B cell (primary cell): ENCODE results near the gene FIZ1. TPM values are rescaled to one million over a fixed set of nuclear protein-coding genes. Genes with fewer than 3 reads are reported as not detected.

ENCODE experiments used
- ATAC-seq: fragments of 200-7000 bp; cut with Tn5 transposase; one replicate; pipeline ENCODE4 v1.10.0; 2021; ENCODE audit warnings: low read depth, mild to moderate bottlenecking, moderate number of reproducible peaks, moderate library complexity
- CTCF ChIA-PET: fragments of 350-600 bp; sonication (Branson Sonifier 250); formaldehyde crosslinking; loops from one replicate; lab custom pipeline; 2021; ENCODE audit warnings: antibody characterized with exemption, inconsistent platforms; lab: Charles Lee
- POLR2A ChIA-PET: fragments of 350-600 bp; sonication (Branson Sonifier 250); formaldehyde crosslinking; loops from one replicate; lab custom pipeline; 2021; ENCODE audit warnings: antibody characterized with exemption; lab: Charles Lee
- DNase-seq: peaks from one replicate; pipeline ENCODE4 v3.0.0; 2013
- H2AFZ ChIP-seq: 2 replicates; pipeline ENCODE4 v1.6.1; 2012; ENCODE audit warnings: mild to moderate bottlenecking, low read depth, low read length; ENCODE audit not compliant: insufficient read depth, poor library complexity, severe bottlenecking
- H3K27ac ChIP-seq, 2 donors: 1 replicate in 1 of 2; 2 replicates in 1 of 2; pipeline ENCODE4 v1.5.1; 2012 to 2013; ENCODE audit warnings: low read length in 2 of 2, mild to moderate bottlenecking in 2 of 2, moderate library complexity in 1 of 2
- H3K27me3 ChIP-seq, 4 experiments: fragments of 200-600 bp in 1 of 4; sonication (generic) in 1 of 4; replicated peaks in 1 of 4; 1 replicate in 2 of 4; 2 replicates in 2 of 4; pipeline versions ENCODE4 v1.6.1 to v1.7.0; 2013 to 2016; ENCODE audit warnings: low read length in 3 of 4, mild to moderate bottlenecking in 2 of 4, mixed read lengths in 1 of 4, moderate library complexity in 1 of 4; ENCODE audit not compliant: insufficient read depth in 4 of 4, control insufficient read depth in 3 of 4; ENCODE audit errors: control extremely low read depth in 1 of 4
- H3K36me3 ChIP-seq, 2 experiments: replicated peaks in 1 of 2; 1 replicate in 1 of 2; 2 replicates in 1 of 2; pipeline versions ENCODE4 v1.6.1 to v1.7.1; 2013; ENCODE audit warnings: low read length in 1 of 2; ENCODE audit not compliant: insufficient read depth in 2 of 2, control insufficient read depth in 1 of 2; ENCODE audit errors: control extremely low read depth in 1 of 2, extremely low read depth in 1 of 2
- H3K4me1 ChIP-seq, 2 donors: fragments of 200-600 bp in 1 of 2; sonication (generic) in 1 of 2; 1 replicate in 1 of 2; 2 replicates in 1 of 2; pipeline versions ENCODE4 v1.5.1 to v1.6.1; 2013 to 2017; ENCODE audit warnings: low read length in 2 of 2; ENCODE audit not compliant: control insufficient read depth in 2 of 2, insufficient read depth in 2 of 2
- H3K4me2 ChIP-seq: replicated peaks from 2 replicates; pipeline ENCODE3; 2012; ENCODE audit warnings: mild to moderate bottlenecking, low read depth, low read length; ENCODE audit not compliant: poor library complexity, severe bottlenecking
- H3K4me3 ChIP-seq, 5 experiments: fragments of 200-600 bp in 1 of 5; sonication (generic) in 1 of 5; 1 replicate in 3 of 5; 2 replicates in 2 of 5; pipeline versions ENCODE4 v1.5.1 to v1.7.0; 2011 to 2016; ENCODE audit warnings: low read length in 4 of 5, mild to moderate bottlenecking in 4 of 5, low read depth in 2 of 5, control low read depth in 1 of 5, moderate library complexity in 1 of 5; ENCODE audit not compliant: insufficient read depth in 1 of 5; ENCODE audit errors: control extremely low read depth in 1 of 5, extremely low read depth in 1 of 5
- H3K79me2 ChIP-seq: fragments of 200-600 bp; sonication (generic); one replicate; pipeline ENCODE4 v1.6.0; 2016; ENCODE audit warnings: low read length; ENCODE audit not compliant: control insufficient read depth, insufficient read depth
- H3K9ac ChIP-seq: fragments of 200-600 bp; sonication (generic); 2 replicates; pipeline ENCODE4 v1.6.1; 2017; ENCODE audit warnings: mild to moderate bottlenecking, low read length, moderate library complexity
- H3K9me3 ChIP-seq, 3 donors: one replicate each; pipeline versions ENCODE4 v1.6.1 to v1.7.1; 2013; ENCODE audit warnings: low read length in 2 of 3; ENCODE audit not compliant: control insufficient read depth in 2 of 3, insufficient read depth in 1 of 3; ENCODE audit errors: control extremely low read depth in 1 of 3
- H4K20me1 ChIP-seq: 2 replicates; pipeline ENCODE4 v1.6.0; 2012; ENCODE audit warnings: mild to moderate bottlenecking, low read length; ENCODE audit not compliant: insufficient read depth, control insufficient read depth, poor library complexity, severe bottlenecking
- H3K27ac Mint-ChIP-seq: one replicate; pipeline ENCODE4 v1.8.0; 2021; ENCODE audit warnings: mixed read lengths
- H3K27me3 Mint-ChIP-seq: one replicate; pipeline ENCODE4 v1.8.0; 2021; ENCODE audit warnings: mixed read lengths
- H3K4me1 Mint-ChIP-seq: one replicate; pipeline ENCODE4 v1.8.0; 2021; ENCODE audit warnings: mixed read lengths
- H3K4me3 Mint-ChIP-seq: one replicate; pipeline ENCODE4 v1.8.0; 2021; ENCODE audit warnings: mixed read lengths
- H3K9me3 Mint-ChIP-seq: one replicate; pipeline ENCODE4 v1.8.0; 2022; ENCODE audit warnings: mixed read lengths; ENCODE audit not compliant: insufficient read depth
- EZH2 ChIP-seq: IDR thresholded peaks from 2 replicates; pipeline ENCODE4 v1.6.1; 2012; ENCODE audit warnings: borderline replicate concordance, low read depth, mild to moderate bottlenecking, moderate library complexity, low read length; ENCODE audit not compliant: insufficient read depth, poor library complexity, severe bottlenecking
- WGBS: methylation state at CpG from one replicate; pipeline ENCODE4 v1.1.5; 2013; ENCODE audit warnings: missing lambda C conversion rate; ENCODE audit not compliant: insufficient coverage; 5-methylcytosine and 5-hydroxymethylcytosine counted together
- intact Hi-C: fragments of 100-400 bp; cut with micrococcal nuclease; formaldehyde crosslinking; loops from one replicate; pipeline ENCODE4 v1.10.0; 2022
- polyA plus RNA-seq: library from polyadenylated mRNA; depleted of rRNA; stranded (reverse); fragments of >200 nt; gene quantifications from 2 replicates; pipeline ENCODE4 v1.2.3, GENCODE V29; 2012
- total RNA-seq, 2 donors: library from RNA; stranded (reverse); fragments of 120-200 nt in 1 of 2; gene quantifications; 1 replicate in 1 of 2; 2 replicates in 1 of 2; pipeline versions ENCODE4 v1.2.3 to v1.2.4, GENCODE V29; 2013 to 2022
- TF ChIP-seq, protein P1 (sequence below): fragments of 200-600 bp; IDR thresholded peaks from one replicate; pipeline ENCODE4 v1.8.0; 2022; ENCODE audit warnings: antibody characterized with exemption, mild to moderate bottlenecking

FIZ1 gene
- total and polyA plus RNA-seq, 2 donors (not counting 1 experiment from before 2014, with no cell fraction given), result 8.0 to 26.4 TPM

DNA sequence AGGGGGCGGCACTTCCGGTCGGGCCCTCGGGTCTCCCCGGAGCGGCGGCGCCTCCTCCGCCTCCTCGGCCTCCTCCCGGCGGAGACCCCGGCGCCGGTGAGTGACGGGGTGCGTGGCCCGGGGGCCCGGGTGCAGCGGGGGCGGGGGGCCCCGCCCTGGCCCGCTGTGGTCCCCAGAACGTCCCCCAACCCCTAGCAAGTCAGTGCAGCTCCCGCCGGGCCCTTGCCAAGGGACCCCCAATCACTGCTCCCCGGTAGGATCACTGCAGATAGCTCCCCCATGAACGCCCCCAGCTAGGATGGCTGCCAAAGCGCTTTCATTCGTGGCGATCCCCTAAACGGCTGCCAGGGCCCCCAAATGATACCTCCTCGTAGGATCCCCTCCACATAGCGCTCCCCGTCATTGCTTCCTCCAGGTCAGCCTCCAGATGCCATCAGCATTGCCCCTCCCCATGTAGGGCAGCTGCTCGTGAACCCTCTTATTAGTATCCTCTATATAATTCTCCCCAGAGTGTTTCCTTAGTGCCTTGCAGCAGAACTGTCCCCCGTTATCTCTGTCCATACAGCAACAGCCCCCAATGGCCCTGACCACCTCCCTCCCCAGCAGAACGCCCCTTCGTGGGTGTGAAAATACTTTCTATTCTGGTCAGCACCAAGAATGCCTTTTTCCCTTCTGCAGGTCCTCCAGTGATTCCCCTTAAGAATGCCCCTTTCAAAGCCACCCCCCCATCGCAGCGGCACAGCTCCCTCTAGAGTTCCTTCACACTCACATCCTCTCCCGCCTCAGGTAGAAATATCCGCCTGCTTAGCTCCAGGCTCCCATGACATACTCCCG is 6.5 kb upstream of the FIZ1 start, which contains the start of gene ZNF865:
TSS of gene ZNF865 (plus strand) at position 11 of the 834 bp plus-strand sequence. CDS start 7,972 bp downstream, outside the sequence.
- TF ChIP-seq EZH2, result no peak
- TF ChIP-seq, protein P1, sequence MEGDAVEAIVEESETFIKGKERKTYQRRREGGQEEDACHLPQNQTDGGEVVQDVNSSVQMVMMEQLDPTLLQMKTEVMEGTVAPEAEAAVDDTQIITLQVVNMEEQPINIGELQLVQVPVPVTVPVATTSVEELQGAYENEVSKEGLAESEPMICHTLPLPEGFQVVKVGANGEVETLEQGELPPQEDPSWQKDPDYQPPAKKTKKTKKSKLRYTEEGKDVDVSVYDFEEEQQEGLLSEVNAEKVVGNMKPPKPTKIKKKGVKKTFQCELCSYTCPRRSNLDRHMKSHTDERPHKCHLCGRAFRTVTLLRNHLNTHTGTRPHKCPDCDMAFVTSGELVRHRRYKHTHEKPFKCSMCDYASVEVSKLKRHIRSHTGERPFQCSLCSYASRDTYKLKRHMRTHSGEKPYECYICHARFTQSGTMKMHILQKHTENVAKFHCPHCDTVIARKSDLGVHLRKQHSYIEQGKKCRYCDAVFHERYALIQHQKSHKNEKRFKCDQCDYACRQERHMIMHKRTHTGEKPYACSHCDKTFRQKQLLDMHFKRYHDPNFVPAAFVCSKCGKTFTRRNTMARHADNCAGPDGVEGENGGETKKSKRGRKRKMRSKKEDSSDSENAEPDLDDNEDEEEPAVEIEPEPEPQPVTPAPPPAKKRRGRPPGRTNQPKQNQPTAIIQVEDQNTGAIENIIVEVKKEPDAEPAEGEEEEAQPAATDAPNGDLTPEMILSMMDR, result peak; percentile 70
- intact Hi-C loops, result loop anchor here (1.0 to 10.0 kb wide), 6 partner anchors 18 to 351 kb away; partner anchors contain the start of genes BRSK1, HSPBP1, PPP6R1 and ZNF580
- Histone ChIP-seq H3K9me3 (peaks cover 0 to 3% (median 0%) of the 10 kb centered on the region in 3 donors), H3K27ac (peak within 1 kb of the TSS; percentile 74 to 85), H2AFZ (peak within 1 kb of the TSS; percentile 68), H3K27me3 (no peaks in the 10 kb centered on the region), H3K9ac (peak within 1 kb of the TSS; percentile 72), H3K36me3 (peaks cover 0 to 13% of the 10 kb centered on the region in 2 experiments), H3K4me2 (peak within 1 kb of the TSS; percentile 97), H3K4me3 (peak within 1 kb of the TSS; percentile 43 to 84 (median 70)), H3K4me1 (peaks cover 14 to 31% of the 10 kb centered on the region in 2 donors), H3K79me2 (peaks cover 48% of the 10 kb centered on the region), H4K20me1 (peaks cover 4% of the 10 kb centered on the region)
- ChIA-PET CTCF (interaction anchor here (0.6 to 2.9 kb wide), 27 partner anchors 10 to 465 kb away, joined by 3 to 46 read pairs (median 5); partner anchors contain the start of genes KMT5C, ZNF628 and ZNF784), POLR2A (interaction anchor here (0.5 to 1.8 kb wide), 10 partner anchors 12 to 129 kb away, joined by 3 to 7 read pairs (median 5); partner anchors contain the start of genes ZNF579, ZNF628 and ZNF784)
- peak within 1 kb of the TSS; percentile 97 for H3K27ac Mint-ChIP-seq
- peaks cover 59% of the 10 kb centered on the region for H3K4me1 Mint-ChIP-seq
- under 1% methylated on average over 43 of the region's 44 CpGs for WGBS
- DNase-seq (peak; percentile 86), ATAC-seq (peak; percentile 20)
- H3K4me3 Mint-ChIP-seq, result peak within 1 kb of the TSS; percentile 96
- no peaks in the 10 kb centered on the region for H3K9me3 Mint-ChIP-seq
- H3K27me3 Mint-ChIP-seq, result no peaks in the 10 kb centered on the region
